Fibroblast of the aortic adventitia (primary cell): ENCODE data around the gene SLC2A13. TPM values are rescaled to one million over a fixed set of nuclear protein-coding genes. Genes with fewer than 3 reads are reported as not detected.

ENCODE experiments used
- DNase-seq: peaks from one replicate; pipeline ENCODE4 v3.0.0-alpha.2; 2010; ENCODE audit warnings: low read depth
- H3K4me3 ChIP-seq: 2 replicates; pipeline ENCODE4 v1.5.1; 2011; ENCODE audit warnings: low read depth, mild to moderate bottlenecking, control low read depth, low read length, moderate library complexity
- total RNA-seq: library from RNA; depleted of rRNA; stranded (reverse); fragments of >200 nt; gene quantifications from 2 replicates; pipeline ENCODE4 v1.2.3, GENCODE V29; 2012; ENCODE audit warnings: low replicate concordance
- TF ChIP-seq, protein P1 (sequence below): IDR thresholded peaks from 2 replicates; pipeline ENCODE4 v1.5.1; 2011; ENCODE audit warnings: mild to moderate bottlenecking, low read length, control low read depth, inconsistent platforms; ENCODE audit not compliant: insufficient read depth

The SLC2A13 gene
- total RNA-seq, 1 donor = 16.6 TPM

DNA sequence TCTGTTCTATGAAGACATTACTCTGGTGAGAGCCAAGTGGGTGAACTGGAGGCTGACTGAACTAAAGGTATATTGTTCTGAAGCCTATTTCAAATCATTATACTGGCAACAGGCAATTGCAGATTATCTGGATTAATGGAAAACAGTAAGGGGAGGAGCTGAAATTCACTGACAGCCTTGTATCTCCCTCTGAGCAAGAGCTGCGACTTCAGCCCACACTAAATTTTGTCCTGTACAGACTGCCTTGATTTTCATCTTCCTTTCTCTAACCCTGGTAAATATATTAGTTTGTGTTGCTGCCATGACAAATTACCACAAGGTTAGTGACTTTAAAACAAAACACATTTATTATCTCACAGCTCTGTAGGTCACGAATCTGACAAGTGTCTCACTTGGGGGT, 231.1 kb downstream of the SLC2A13 start:
- TF ChIP-seq, protein P1, sequence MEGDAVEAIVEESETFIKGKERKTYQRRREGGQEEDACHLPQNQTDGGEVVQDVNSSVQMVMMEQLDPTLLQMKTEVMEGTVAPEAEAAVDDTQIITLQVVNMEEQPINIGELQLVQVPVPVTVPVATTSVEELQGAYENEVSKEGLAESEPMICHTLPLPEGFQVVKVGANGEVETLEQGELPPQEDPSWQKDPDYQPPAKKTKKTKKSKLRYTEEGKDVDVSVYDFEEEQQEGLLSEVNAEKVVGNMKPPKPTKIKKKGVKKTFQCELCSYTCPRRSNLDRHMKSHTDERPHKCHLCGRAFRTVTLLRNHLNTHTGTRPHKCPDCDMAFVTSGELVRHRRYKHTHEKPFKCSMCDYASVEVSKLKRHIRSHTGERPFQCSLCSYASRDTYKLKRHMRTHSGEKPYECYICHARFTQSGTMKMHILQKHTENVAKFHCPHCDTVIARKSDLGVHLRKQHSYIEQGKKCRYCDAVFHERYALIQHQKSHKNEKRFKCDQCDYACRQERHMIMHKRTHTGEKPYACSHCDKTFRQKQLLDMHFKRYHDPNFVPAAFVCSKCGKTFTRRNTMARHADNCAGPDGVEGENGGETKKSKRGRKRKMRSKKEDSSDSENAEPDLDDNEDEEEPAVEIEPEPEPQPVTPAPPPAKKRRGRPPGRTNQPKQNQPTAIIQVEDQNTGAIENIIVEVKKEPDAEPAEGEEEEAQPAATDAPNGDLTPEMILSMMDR = no peak
- DNase-seq = no peak
- H3K4me3 ChIP-seq = no peak overlapping the region

DNA sequence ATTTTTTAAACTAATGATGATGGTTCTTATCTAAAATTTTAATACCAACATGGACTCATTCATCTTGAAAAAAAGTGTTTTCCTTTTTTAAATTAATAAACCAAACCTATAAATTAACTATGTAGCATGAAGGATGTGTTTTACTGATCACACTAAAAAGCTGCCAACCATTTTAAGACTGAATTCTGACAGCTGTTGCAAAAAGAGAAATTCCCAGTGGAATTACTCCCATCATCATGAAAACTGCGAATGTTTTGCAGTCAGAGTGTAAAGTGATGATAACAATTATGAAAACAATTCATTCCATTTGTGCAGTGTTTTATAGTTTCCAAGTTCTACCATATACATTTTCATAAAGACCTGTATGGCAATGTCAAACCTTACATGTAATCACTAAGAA, 232.8 kb downstream of the SLC2A13 start:
- H3K4me3 ChIP-seq = no peak overlapping the region
- DNase-seq = no peak
- TF ChIP-seq, protein P1 = no peak

DNA sequence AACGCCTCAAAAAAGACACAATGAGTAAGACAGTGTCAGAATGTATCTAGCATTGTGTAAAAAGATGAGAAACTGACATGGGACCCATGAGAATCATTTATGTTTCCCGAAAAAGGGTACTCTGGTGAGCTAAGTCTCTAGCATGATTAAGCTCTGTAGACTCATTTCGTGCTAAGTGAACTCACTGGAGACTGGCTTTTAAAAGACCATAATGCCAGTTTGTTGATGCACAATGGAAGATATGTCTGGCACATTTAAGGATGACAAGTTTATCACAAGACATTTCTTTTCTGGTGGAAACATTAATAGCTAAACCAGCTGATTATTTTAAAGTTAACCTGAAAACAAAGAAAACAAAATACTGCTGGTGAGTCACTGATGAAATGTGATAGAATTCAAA, 233.5 kb downstream of the SLC2A13 start:
- no peak overlapping the region for H3K4me3 ChIP-seq
- TF ChIP-seq, protein P1 = no peak
- peak; percentile 65 for DNase-seq

DNA sequence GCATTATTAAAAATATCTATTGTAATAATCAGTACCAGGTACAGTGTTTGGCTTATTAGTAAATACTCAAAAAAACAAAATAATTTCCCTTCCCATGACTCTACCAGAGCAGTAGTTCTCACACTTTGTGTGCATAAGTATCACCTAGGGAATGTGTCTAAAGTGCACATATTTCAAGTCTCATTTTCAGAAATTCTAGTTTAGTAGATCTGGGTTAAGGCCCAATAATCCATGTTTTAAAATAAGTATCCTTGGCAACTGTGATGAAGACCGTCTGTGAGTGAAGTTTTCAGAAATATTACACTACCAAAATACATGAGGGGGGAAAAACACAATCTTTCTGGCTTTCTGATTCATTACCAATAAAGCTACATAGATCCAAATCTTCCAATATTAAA, 237.6 kb downstream of the SLC2A13 start:
- DNase-seq = no peak
- no peak overlapping the region for H3K4me3 ChIP-seq
- TF ChIP-seq, protein P1 = no peak

DNA sequence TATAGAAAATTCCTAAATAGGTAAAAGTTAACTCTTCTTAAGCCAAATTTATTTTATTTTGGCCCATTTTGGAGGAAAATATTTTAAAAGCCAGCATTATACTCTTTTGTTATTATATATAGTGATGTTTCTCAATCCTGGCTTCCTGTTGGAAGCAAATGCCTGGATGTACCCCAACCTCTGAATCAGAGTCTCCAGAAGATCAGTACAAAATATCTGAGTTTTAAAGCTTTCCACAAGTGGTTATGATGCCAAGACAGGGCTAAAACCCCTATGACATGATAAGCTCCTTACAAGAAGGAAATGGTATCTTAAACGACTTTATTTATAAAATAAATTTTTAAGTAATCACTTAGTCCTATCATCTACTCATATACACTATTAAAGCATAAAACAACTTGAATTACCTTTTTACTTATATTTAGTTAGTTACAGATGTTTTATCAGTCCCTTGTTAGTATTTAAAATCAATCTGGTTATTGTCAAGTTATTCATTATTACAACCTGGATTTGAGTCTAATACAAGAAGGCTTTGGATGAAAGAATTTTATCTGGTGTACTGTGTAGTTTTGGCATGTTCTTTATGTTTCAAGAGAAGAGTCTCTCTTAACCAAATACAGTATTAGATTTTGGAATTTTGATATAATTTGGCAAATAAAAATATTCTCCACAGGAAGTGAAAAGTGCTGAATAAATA, 238.1 kb downstream of the SLC2A13 start:
- TF ChIP-seq, protein P1 = no peak
- no peak overlapping the region for H3K4me3 ChIP-seq
- DNase-seq = peak; percentile 55

DNA sequence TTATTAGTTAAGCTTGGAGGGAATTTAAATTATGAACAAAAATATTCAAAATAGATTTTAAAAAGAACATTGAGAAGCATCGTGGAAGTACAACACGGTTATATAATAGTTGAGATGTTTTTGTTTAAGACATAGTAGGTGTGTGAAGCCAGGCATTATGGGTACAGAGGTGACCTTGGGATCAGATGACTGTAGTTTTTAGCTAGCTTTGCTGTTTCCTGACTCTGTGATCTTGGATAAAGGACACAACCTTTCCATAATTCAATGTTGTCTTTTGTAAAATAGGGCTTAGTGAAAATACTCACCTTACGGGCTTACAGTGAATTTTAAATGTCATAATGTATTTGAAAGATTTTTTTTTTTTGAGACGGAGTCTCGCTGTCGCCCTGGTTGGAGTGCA, 239.7 kb downstream of the SLC2A13 start:
- DNase-seq = no peak
- no peak overlapping the region for H3K4me3 ChIP-seq
- TF ChIP-seq, protein P1 = no peak

DNA sequence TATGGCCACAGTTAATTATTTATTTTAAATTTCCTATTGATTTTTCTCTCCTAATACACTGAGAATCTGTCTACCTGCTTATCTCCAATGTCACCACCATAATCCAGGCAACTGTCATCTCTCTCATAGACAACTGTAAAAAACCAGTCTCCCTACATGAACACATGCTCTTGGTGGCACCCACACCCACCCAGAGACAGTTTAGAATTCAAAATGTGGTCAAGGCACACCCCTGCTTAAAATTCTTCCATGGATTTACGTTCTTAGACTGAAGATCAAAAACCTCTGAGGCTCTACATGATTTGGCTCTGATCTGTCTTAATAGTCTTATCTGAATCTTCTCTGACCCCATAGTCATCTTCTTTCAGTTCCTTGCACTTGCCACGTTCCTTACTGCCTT, 245.2 kb downstream of the SLC2A13 start:
- H3K4me3 ChIP-seq = no peak overlapping the region
- no peak for DNase-seq
- TF ChIP-seq, protein P1 = no peak
